Measurements from ENCODE around the gene MSRB3.

MSRB3 gene

DNA sequence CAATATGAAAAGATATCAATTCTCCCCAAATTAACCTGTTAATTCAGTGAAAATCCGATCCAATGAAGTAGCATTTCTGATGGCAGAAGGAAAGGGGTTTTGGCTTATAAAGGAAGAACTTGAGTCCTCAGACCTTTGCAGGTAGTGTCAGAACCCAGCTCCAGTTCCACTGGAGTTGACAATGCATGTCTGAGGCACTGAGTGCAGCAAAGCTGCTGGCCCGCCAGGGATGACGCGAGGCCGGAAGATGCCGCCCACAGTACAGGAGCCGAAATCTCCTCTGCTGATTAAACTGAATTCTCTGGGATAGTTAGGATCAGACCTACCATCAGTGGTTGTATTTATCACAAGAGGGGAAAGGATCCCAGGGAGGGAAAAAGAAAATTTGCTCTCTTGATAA lies 220.7 kb downstream of the MSRB3 start:
- DNase-seq (ENCODE audit: low spot score): no peak

GRCh38 chr12:65500091-65500900 lies 221.8 kb downstream of the MSRB3 start:
- no peak for DNase-seq (ENCODE audit: low spot score)

DNA sequence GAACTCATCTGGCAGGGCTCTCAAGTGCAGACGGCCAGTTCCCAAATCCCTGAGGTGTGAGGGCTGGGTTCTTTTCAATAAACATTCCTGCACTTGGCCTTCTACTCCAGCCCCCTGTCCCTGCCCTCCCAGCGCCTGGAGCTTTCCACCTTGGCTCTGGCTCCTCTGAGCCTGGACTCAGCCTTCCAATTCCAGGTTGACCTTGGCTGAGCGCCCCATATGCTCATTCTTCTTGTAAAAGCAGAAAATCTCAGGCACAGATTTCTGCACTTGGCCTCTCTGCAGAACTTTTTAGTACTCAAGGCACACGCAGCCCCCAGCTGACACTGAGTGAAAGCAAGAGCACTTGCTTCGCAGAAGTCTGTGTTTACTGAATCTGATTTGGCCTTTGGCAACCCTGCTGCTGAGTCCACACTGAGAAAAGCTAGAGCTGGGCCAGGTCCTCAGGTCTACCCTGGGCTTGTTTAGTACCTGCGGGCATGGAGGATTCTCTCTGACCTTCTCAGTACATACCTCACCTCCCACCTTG lies 222.7 kb downstream of the MSRB3 start:
- no peak for DNase-seq (ENCODE audit: low spot score)

DNA sequence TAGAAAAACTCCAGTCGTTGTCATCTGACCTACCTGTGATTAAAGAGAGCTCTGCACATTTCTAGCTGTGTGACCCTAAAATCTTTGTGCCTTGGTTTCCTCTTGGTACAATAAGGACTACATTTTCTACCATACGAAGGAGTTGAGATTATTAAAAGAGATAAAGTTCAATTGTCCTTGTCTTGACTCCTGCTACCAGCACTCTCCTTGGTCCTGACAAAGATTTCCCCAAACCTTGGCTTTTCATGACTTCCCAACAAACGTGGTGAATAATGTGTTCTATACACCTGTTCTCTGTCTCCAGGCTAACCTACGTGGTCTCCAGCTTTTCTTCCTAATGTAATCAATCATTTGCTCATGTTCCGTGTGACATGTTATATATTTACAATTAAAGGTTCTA lies 223.5 kb downstream of the MSRB3 start:
- no peak for DNase-seq (ENCODE audit: low spot score)

DNA sequence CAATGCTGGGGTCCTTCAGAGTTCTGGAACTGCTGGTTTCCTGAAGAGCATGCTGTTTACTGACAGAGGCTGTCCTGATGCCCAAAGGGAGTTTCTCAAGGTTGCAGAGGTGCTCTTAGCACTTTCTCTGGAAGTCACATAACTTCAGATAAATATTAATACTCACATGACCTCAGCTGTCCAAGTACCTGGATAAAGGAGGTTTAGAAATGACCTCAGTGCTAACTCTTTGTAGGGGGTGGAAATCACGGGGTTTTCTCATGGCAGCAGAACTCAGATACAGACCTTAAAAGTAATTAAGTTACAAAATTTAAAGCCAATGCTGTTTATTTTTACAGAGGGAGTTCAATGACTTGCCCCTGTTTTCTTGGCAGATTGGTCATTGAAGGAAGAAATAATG lies 225.9 kb downstream of the MSRB3 start:
- DNase-seq (ENCODE audit: low spot score): no peak

GRCh38 chr12:65505386-65506121 lies 227.1 kb downstream of the MSRB3 start:
- no peak for DNase-seq (ENCODE audit: low spot score)

DNA sequence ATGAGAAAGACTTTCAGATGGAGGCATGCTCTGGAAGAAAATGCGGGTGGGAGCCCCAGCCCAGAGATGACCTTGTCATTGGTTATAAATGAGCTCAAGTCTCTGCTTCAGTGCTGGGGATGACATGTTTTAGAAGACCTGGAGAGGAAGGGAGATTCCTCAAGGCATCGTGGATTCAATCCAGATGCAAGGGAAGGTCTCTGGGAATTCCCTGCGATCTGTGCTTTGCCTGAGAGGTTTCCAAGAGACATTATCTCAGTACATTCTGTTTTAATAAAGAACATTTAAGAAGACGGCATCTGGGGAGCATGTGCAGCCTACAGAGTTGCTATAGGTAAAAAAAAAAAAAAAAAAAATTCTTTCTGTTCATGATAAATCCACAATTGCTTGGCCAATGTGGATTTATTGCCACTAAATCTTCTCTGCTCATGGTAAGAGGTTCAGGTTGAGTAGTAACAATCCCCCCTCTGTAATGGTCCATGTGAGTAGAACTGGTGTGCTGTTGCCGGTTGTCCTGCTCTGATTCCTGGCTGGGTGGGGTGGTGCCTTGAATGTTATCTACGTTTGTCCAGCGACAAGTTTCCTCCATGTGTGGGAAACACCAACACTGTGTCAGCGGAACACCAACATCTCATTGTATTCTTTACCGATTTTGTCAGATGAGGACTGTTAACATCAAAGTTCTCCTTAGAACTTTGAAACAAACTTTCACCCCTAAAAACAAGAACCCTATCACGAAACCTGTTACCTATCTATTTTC lies 230.0 kb downstream of the MSRB3 start:
- DNase-seq (ENCODE audit: low spot score): no peak

DNA sequence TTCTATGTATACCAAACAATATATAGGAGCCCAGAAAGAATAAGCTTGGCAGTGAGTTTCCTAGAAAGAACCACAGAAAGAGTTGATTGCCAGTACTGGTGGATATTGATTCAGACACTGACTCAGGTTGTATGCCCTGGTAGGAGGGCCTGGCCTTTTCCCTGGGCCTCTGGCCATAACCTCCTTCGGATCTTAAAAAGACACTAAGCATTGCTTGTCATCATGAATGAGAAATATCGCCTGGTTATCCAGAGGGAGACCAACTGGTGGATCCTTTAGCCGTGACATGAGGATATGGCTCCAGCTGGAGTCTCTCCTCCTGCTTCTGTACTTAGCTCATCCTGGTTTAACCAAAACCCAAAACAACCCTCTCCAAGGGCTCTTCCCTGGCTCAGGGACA lies 231.5 kb downstream of the MSRB3 start:
- no peak for DNase-seq (ENCODE audit: low spot score)

GRCh38 chr12:65510584-65511050 lies 232.1 kb downstream of the MSRB3 start:
- no peak for DNase-seq (ENCODE audit: low spot score)

- no peak for DNase-seq (ENCODE audit: low spot score)
These were observed 232.8 kb downstream of the MSRB3 start for GRCh38 chr12:65511134-65511834.

DNA sequence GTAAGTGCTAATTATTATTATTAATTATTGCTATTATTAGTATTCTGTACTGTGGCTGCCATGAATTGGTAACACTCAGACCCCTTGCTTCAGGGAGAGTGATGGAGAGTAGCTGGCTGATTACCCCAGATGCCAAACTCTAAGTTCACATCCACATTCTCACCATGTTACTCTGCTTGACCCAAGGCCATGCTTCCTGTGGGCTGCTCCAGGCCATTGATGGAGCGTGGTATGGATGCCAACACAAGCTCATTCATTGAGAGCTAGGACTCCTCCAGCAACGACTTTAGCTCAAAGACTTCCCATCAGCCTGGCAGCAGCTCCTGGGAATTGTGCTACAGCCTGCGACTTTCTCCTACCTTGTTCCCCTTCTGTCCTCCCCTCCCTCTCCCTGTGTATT lies 233.4 kb downstream of the MSRB3 start:
- no peak for DNase-seq (ENCODE audit: low spot score)

All from kidney capillary endothelial cell (primary cell).